ENCODE results near the gene EFCAB6. TPM values are rescaled to one million over a fixed set of nuclear protein-coding genes. Genes with fewer than 3 reads are reported as not detected.

EFCAB6 gene
- polyA plus RNA-seq, 12 donors, result 0.58 to 1.6 (median 1.2) TPM; not detected in 2

DNA sequence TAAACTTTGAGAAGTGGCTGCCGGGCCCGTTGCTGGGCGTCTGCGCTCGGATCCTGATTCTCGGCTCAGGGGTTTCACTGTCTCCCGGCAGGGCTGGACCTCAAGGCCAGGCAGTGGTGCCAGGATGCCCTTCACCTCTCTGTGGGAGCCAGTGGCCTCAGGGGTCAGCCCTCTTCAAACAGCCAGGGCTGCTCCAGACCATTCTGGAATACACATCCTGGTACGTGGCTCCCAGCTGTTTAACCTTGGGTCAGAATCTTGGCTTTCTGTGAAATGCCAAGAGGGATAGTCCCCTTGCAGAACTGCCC lies 329.8 kb downstream of the EFCAB6 start:
- DNase-seq, result no peak

GRCh38 chr22:43481568-43482317 lies 330.4 kb downstream of the EFCAB6 start:
- peak; percentile 21 for DNase-seq

DNA sequence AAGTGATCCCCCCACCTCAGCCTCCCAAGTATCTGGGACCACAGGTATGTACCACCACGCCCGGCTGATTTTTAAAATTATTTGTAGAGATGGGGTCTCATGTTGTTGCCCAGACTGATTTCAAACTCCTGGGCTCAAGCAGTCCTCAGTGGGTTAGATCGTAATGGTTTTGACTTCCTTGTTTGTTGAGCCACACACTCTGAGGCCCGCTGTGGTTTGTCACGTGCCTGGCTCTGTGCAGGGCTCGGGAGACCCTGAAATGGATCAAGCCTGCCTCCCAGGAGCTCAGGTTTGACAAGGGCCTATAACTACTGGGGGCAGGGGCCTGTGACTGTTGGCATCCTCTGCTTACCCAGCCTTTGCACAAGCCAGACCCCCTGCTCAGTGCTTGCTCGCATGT lies 332.1 kb downstream of the EFCAB6 start:
- DNase-seq, result no peak

GRCh38 chr22:43479301-43479950 lies 332.7 kb downstream of the EFCAB6 start:
- no peak for DNase-seq

Other genes with a start within 250 kb of the EFCAB6 start
- gene SULT4A1, start 50.2 kb upstream of the EFCAB6 start, polyA plus RNA-seq (ENCODE audit: insufficient read length in 12 of 12), result 1 to 10 TPM in 11 of 12 donors, not detected in 1; 1.3 to 5.5 (median 2.0) TPM
- gene PNPLA5, start 79.7 kb upstream of the EFCAB6 start, polyA plus RNA-seq (ENCODE audit: insufficient read length in 12 of 12), result under 1 TPM in 1 of 12 donors, not detected in 11; 0.07 TPM
- gene PNPLA3, start 111.5 kb upstream of the EFCAB6 start, polyA plus RNA-seq (ENCODE audit: insufficient read length in 12 of 12), result 1 to 10 TPM in 1 of 12 donors, under 1 TPM in 9, not detected in 2; 0.31 to 1.7 (median 0.49) TPM
- 10 to 100 TPM in 11 of 12 donors, not detected in 1; 25.1 to 63.7 (median 53.0) TPM for gene SAMM50, start 143.1 kb upstream of the EFCAB6 start, polyA plus RNA-seq (ENCODE audit: insufficient read length in 12 of 12)
- gene PARVB, start 212.0 kb upstream of the EFCAB6 start, polyA plus RNA-seq (ENCODE audit: insufficient read length in 12 of 12), result 10 to 100 TPM in 11 of 12 donors, not detected in 1; 28.3 to 50.5 (median 42.6) TPM